ENCODE measurements around the gene CADM3. TPM values are rescaled to one million over a fixed set of nuclear protein-coding genes. Genes with fewer than 3 reads are reported as not detected.

Gene CADM3
- total RNA-seq, 2 donors from 2014 or later: not detected

- ATAC-seq (replicated peaks in 1 of 2): no peak
- no peak overlapping the region for H3K4me3 Mint-ChIP-seq
- peaks cover 79% of the 10 kb centered on the region for H3K27me3 Mint-ChIP-seq (ENCODE audit: low read depth)
- H3K36me3 Mint-ChIP-seq (ENCODE audit: insufficient read depth in 2 of 2): no peaks in the 10 kb centered on the region
- DNase-seq: no peak
- H3K9me3 Mint-ChIP-seq: no peaks in the 10 kb centered on the region
- peaks cover 5% of the 10 kb centered on the region for H3K4me1 Mint-ChIP-seq (ENCODE audit: low read depth)
- H3K27ac Mint-ChIP-seq: no peak overlapping the region
Measured at GRCh38 chr1:159181328-159182024, 10.1 kb downstream of the CADM3 start.

- DNase-seq (no peak), ATAC-seq (replicated peaks in 1 of 2) (no peak)
- H3K9me3 Mint-ChIP-seq: no peaks in the 10 kb centered on the region
- peaks cover 85% of the 10 kb centered on the region for H3K27me3 Mint-ChIP-seq (ENCODE audit: low read depth)
- H3K4me1 Mint-ChIP-seq (ENCODE audit: low read depth): peaks cover 6% of the 10 kb centered on the region
- no peak overlapping the region for H3K4me3 Mint-ChIP-seq
- H3K27ac Mint-ChIP-seq: no peak overlapping the region
- no peaks in the 10 kb centered on the region for H3K36me3 Mint-ChIP-seq (ENCODE audit: insufficient read depth in 2 of 2)
Measured at GRCh38 chr1:159184201-159184600, 12.8 kb downstream of the CADM3 start.

GRCh38 chr1:159185121-159185520, 13.7 kb downstream of the CADM3 start:
- Mint-ChIP-seq H3K4me3 (no peak overlapping the region), H3K27me3 (ENCODE audit: low read depth) (peaks cover 85% of the 10 kb centered on the region), H3K27ac (no peak overlapping the region), H3K36me3 (ENCODE audit: insufficient read depth in 2 of 2) (no peaks in the 10 kb centered on the region), H3K9me3 (no peaks in the 10 kb centered on the region), H3K4me1 (ENCODE audit: low read depth) (peaks cover 11% of the 10 kb centered on the region)
- no peak for ATAC-seq (replicated peaks in 1 of 2)
- no peak for DNase-seq

- DNase-seq: no peak
- Mint-ChIP-seq H3K27ac (no peak overlapping the region), H3K9me3 (no peaks in the 10 kb centered on the region), H3K27me3 (ENCODE audit: low read depth) (peaks cover 82% of the 10 kb centered on the region), H3K36me3 (ENCODE audit: insufficient read depth in 2 of 2) (no peaks in the 10 kb centered on the region), H3K4me1 (ENCODE audit: low read depth) (peaks cover 11% of the 10 kb centered on the region), H3K4me3 (no peak overlapping the region)
- no peak for ATAC-seq (replicated peaks in 1 of 2)
Measured at GRCh38 chr1:159187033-159187432, 15.6 kb downstream of the CADM3 start.

- peak overlapping the region in 1 of 2 donors; percentile 27 for H3K4me3 Mint-ChIP-seq
- no peaks in the 10 kb centered on the region for H3K36me3 Mint-ChIP-seq (ENCODE audit: insufficient read depth in 2 of 2)
- no peak overlapping the region for H3K27ac Mint-ChIP-seq
- H3K27me3 Mint-ChIP-seq (ENCODE audit: low read depth): peaks cover 83% of the 10 kb centered on the region
- no peaks in the 10 kb centered on the region for H3K9me3 Mint-ChIP-seq
- peaks cover 11% of the 10 kb centered on the region for H3K4me1 Mint-ChIP-seq (ENCODE audit: low read depth)
- DNase-seq (no peak), ATAC-seq (replicated peaks in 1 of 2) (no peak)
Measured at GRCh38 chr1:159187647-159188374, 16.4 kb downstream of the CADM3 start.

GRCh38 chr1:159188375-159188788, 17.0 kb downstream of the CADM3 start:
- peak; percentile 8 for DNase-seq
- H3K4me3 Mint-ChIP-seq: peak overlapping the region; percentile 27 to 51
- H3K9me3 Mint-ChIP-seq: no peaks in the 10 kb centered on the region
- peaks cover 11% of the 10 kb centered on the region for H3K4me1 Mint-ChIP-seq (ENCODE audit: low read depth)
- peak in 1 of 2 donors; percentile 65 for ATAC-seq (replicated peaks in 1 of 2)
- H3K27ac Mint-ChIP-seq: no peak overlapping the region
- H3K36me3 Mint-ChIP-seq (ENCODE audit: insufficient read depth in 2 of 2): no peaks in the 10 kb centered on the region
- peaks cover 83% of the 10 kb centered on the region for H3K27me3 Mint-ChIP-seq (ENCODE audit: low read depth)

GRCh38 chr1:159190441-159190840, 19.0 kb downstream of the CADM3 start:
- Mint-ChIP-seq H3K27me3 (ENCODE audit: low read depth) (peaks cover 73% of the 10 kb centered on the region), H3K9me3 (no peaks in the 10 kb centered on the region), H3K27ac (no peak overlapping the region), H3K4me1 (ENCODE audit: low read depth) (peaks cover 11% of the 10 kb centered on the region), H3K4me3 (no peak overlapping the region), H3K36me3 (ENCODE audit: insufficient read depth in 2 of 2) (no peaks in the 10 kb centered on the region)
- DNase-seq (no peak), ATAC-seq (replicated peaks in 1 of 2) (no peak)

- H3K4me1 Mint-ChIP-seq (ENCODE audit: low read depth): peaks cover 4% of the 10 kb centered on the region
- DNase-seq: no peak
- no peaks in the 10 kb centered on the region for H3K36me3 Mint-ChIP-seq (ENCODE audit: insufficient read depth in 2 of 2)
- H3K9me3 Mint-ChIP-seq: no peaks in the 10 kb centered on the region
- H3K27ac Mint-ChIP-seq: no peak overlapping the region
- peaks cover 64% of the 10 kb centered on the region for H3K27me3 Mint-ChIP-seq (ENCODE audit: low read depth)
- ATAC-seq (replicated peaks in 1 of 2): no peak
- H3K4me3 Mint-ChIP-seq: no peak overlapping the region
Measured at GRCh38 chr1:159196543-159196942, 25.1 kb downstream of the CADM3 start.

GRCh38 chr1:159197561-159198557, 26.4 kb downstream of the CADM3 start:
- Mint-ChIP-seq H3K4me3 (no peak overlapping the region), H3K4me1 (ENCODE audit: low read depth) (peaks cover 4% of the 10 kb centered on the region), H3K27me3 (ENCODE audit: low read depth) (peaks cover 67% of the 10 kb centered on the region), H3K27ac (no peak overlapping the region), H3K36me3 (ENCODE audit: insufficient read depth in 2 of 2) (no peaks in the 10 kb centered on the region), H3K9me3 (no peaks in the 10 kb centered on the region)
- ATAC-seq (replicated peaks in 1 of 2): peak; percentile 51 to 55
- peak; percentile 50 to 60 for DNase-seq

- H3K9me3 Mint-ChIP-seq: no peaks in the 10 kb centered on the region
- H3K4me1 Mint-ChIP-seq (ENCODE audit: low read depth): peaks cover 4% of the 10 kb centered on the region
- peaks cover 80% of the 10 kb centered on the region for H3K27me3 Mint-ChIP-seq (ENCODE audit: low read depth)
- no peak overlapping the region for H3K27ac Mint-ChIP-seq
- H3K36me3 Mint-ChIP-seq (ENCODE audit: insufficient read depth in 2 of 2): no peaks in the 10 kb centered on the region
- no peak overlapping the region for H3K4me3 Mint-ChIP-seq
- no peak for DNase-seq
- no peak for ATAC-seq (replicated peaks in 1 of 2)
Measured at GRCh38 chr1:159199901-159200300, 28.5 kb downstream of the CADM3 start.

- Mint-ChIP-seq H3K9me3 (no peaks in the 10 kb centered on the region), H3K27me3 (ENCODE audit: low read depth) (peaks cover 88% of the 10 kb centered on the region), H3K27ac (no peak overlapping the region), H3K4me3 (no peak overlapping the region), H3K36me3 (ENCODE audit: insufficient read depth in 2 of 2) (no peaks in the 10 kb centered on the region), H3K4me1 (ENCODE audit: low read depth) (peaks cover 4% of the 10 kb centered on the region)
- DNase-seq (no peak), ATAC-seq (replicated peaks in 1 of 2) (no peak)
Measured at GRCh38 chr1:159200769-159201168, 29.4 kb downstream of the CADM3 start.

- DNase-seq (no peak), ATAC-seq (replicated peaks in 1 of 2) (no peak)
- Mint-ChIP-seq H3K27me3 (ENCODE audit: low read depth) (peaks cover 84% of the 10 kb centered on the region), H3K4me3 (no peak overlapping the region), H3K9me3 (no peaks in the 10 kb centered on the region), H3K4me1 (ENCODE audit: low read depth) (peaks cover 6% of the 10 kb centered on the region), H3K27ac (no peak overlapping the region), H3K36me3 (ENCODE audit: insufficient read depth in 2 of 2) (no peaks in the 10 kb centered on the region)
Measured at GRCh38 chr1:159201642-159202041, 30.2 kb downstream of the CADM3 start.

- DNase-seq (no peak), ATAC-seq (replicated peaks in 1 of 2) (no peak)
- Mint-ChIP-seq H3K4me3 (no peak overlapping the region), H3K9me3 (no peaks in the 10 kb centered on the region), H3K4me1 (ENCODE audit: low read depth) (peaks cover 19% of the 10 kb centered on the region), H3K36me3 (ENCODE audit: insufficient read depth in 2 of 2) (no peaks in the 10 kb centered on the region), H3K27me3 (ENCODE audit: low read depth) (peaks cover 70% of the 10 kb centered on the region), H3K27ac (no peak overlapping the region)
Measured at GRCh38 chr1:159203610-159204009, 32.2 kb downstream of the CADM3 start.

All from activated T-cell treated with anti-CD3 and anti-CD28 coated beads, Interleukin-2, amount 50 U/mL, for 72 hours (primary cell).